A673 (cell line): ENCODE results near the gene CTNNA3. TPM values are rescaled to one million over a fixed set of nuclear protein-coding genes. Genes with fewer than 3 reads are reported as not detected.

Experiments
- Bru-seq: library from RNA; stranded (reverse); fragments of 400-500 nt; gene quantifications from one replicate; lab custom pipeline; 2021; lab: Mats Ljungman, UMichigan
- BruChase-seq, 2 experiments: library from RNA; stranded (reverse); fragments of 400-500 nt; gene quantifications; one replicate each; lab custom pipeline; 2021; lab: Mats Ljungman, UMichigan
- BruUV-seq: library from RNA; stranded (reverse); fragments of 400-500 nt; replicated peaks from 2 replicates; lab custom pipeline; 2021; lab: Mats Ljungman, UMichigan
- CTCF ChIA-PET: fragments of 300-600 bp; sonication (Branson Sonifier 250); formaldehyde crosslinking; loops from one replicate; lab custom pipeline; 2022; ENCODE audit warnings: antibody characterized with exemption; lab: Charles Lee
- POLR2A ChIA-PET: fragments of 300-600 bp; sonication (Branson Sonifier 250); formaldehyde crosslinking; loops from one replicate; lab custom pipeline; 2022; ENCODE audit warnings: antibody characterized with exemption; ENCODE audit not compliant: low non-redundant PET; lab: Charles Lee
- DNase-seq: peaks from one replicate; pipeline ENCODE4 v3.0.0-alpha.2; 2015; ENCODE audit warnings: low spot score
- H3K27ac ChIP-seq: fragments of 200-600 bp; sonication (generic); 2 replicates; pipeline ENCODE4 v1.5.1; 2016; ENCODE audit warnings: mixed run types, low read depth, mild to moderate bottlenecking, mixed read lengths, antibody characterized with exemption, low read length; ENCODE audit not compliant: poor library complexity, severe bottlenecking
- H3K27me3 ChIP-seq: fragments of 200-600 bp; sonication (generic); replicated peaks from 2 replicates; pipeline ENCODE4 v1.6.1; 2017; ENCODE audit warnings: mixed run types, low read depth, mild to moderate bottlenecking, mixed read lengths, antibody characterized with exemption, low read length; ENCODE audit not compliant: insufficient read depth, poor library complexity
- H3K36me3 ChIP-seq: fragments of 200-600 bp; sonication (generic); 2 replicates; pipeline ENCODE4 v1.6.1; 2016; ENCODE audit warnings: mixed run types, mild to moderate bottlenecking, mixed read lengths, antibody characterized with exemption, low read length; ENCODE audit not compliant: insufficient read depth, poor library complexity, severe bottlenecking
- H3K4me1 ChIP-seq: fragments of 200-600 bp; sonication (generic); 2 replicates; pipeline ENCODE4 v1.6.1; 2017; ENCODE audit warnings: mixed run types, mild to moderate bottlenecking, mixed read lengths, antibody characterized with exemption, low read length; ENCODE audit not compliant: insufficient read depth, poor library complexity, severe bottlenecking
- H3K4me3 ChIP-seq: fragments of 200-600 bp; sonication (generic); 2 replicates; pipeline ENCODE4 v1.5.1; 2016; ENCODE audit warnings: low read depth, mixed run types, mild to moderate bottlenecking, mixed read lengths, low read length; ENCODE audit not compliant: poor library complexity, severe bottlenecking
- H3K9me3 ChIP-seq: fragments of 200-600 bp; sonication (generic); 2 replicates; pipeline ENCODE4 v1.6.1; 2016; ENCODE audit warnings: mixed run types, low read depth, mild to moderate bottlenecking, mixed read lengths, antibody characterized with exemption, low read length; ENCODE audit not compliant: poor library complexity, severe bottlenecking
- EZH2 ChIP-seq: fragments of 200-600 bp; sonication (generic); IDR thresholded peaks from 2 replicates; pipeline ENCODE4 v1.6.1; 2017; ENCODE audit warnings: borderline replicate concordance, low read depth, mild to moderate bottlenecking, mixed read lengths, antibody characterized with exemption, low read length; ENCODE audit not compliant: poor library complexity, severe bottlenecking
- intact Hi-C: fragments of 100-400 bp; cut with micrococcal nuclease; formaldehyde crosslinking; loops from one replicate; pipeline ENCODE4 v1.10.0; 2022; ENCODE audit not compliant: unreplicated experiment
- long read RNA-seq: library from polyadenylated mRNA; stranded (forward); transcript quantifications from one replicate; pipeline ENCODE4 v2.0.0, GENCODE V29; 2022
- total RNA-seq: library from RNA; stranded (reverse); gene quantifications from 2 replicates; pipeline ENCODE4 v1.2.3, GENCODE V29; 2021
- TF ChIP-seq, protein P1 (sequence below): fragments of 300-800, 200-600 bp; sonication (generic); conservative IDR thresholded peaks from 2 replicates; pipeline ENCODE4 v1.5.1; 2017; ENCODE audit warnings: low read depth, mild to moderate bottlenecking, antibody characterized with exemption, low read length, moderate library complexity, mixed read lengths

CTNNA3 gene
- total RNA-seq (not detected in 2 replicates), Bru-seq, nascent RNA (percentile 5 among the genes with signal in this experiment), BruChase-seq, experiment 1, labeled RNA remaining after a 2-hour chase (percentile 7 among the genes with signal in this experiment), BruChase-seq, experiment 2, labeled RNA remaining after a 6-hour chase (percentile 8 among the genes with signal in this experiment)
- long read RNA-seq, result 0 reads

DNA sequence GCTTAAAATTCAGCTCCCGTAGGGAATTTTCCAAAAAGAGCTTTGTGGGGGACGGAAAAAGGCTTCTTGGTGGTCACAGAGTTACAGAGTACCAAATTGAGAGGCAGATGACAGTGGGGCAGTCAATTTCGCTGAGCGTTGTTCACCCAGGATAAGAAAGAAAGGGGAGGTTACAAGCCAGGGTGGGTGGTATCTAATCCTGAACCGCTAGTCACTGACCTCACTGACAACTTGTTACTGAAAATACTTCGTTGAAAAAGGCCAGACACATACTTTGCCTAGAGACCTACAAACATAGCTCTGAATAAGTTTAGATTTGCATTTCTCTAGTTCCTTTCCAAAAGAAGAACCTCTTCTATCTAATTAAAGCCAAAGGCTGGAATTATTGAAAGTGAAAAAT lies at the start of gene CTNNA3:
Gene CTNNA3, minus strand, starts transcription at position 167 of the 400 bp plus-strand sequence.
- no TSS peak for BruUV-seq
- POLR2A ChIA-PET, result no interaction called here
- Histone ChIP-seq H3K27me3 (peaks cover 15% of the 10 kb centered on the region), H3K4me3 (no peak within 1 kb of the TSS), H3K9me3 (no peaks in the 10 kb centered on the region), H3K27ac (no peak within 1 kb of the TSS), H3K36me3 (no peaks in the 10 kb centered on the region), H3K4me1 (peaks cover 3% of the 10 kb centered on the region)
- intact Hi-C loops, result no loop called here
- CTCF ChIA-PET, result interaction anchor here (3.1 kb wide), 1 partner anchor 83 kb away, joined by 29 read pairs; no protein-coding TSS in a partner anchor
- DNase-seq, result no peak
- TF ChIP-seq EZH2, result no peak
- TF ChIP-seq, protein P1, sequence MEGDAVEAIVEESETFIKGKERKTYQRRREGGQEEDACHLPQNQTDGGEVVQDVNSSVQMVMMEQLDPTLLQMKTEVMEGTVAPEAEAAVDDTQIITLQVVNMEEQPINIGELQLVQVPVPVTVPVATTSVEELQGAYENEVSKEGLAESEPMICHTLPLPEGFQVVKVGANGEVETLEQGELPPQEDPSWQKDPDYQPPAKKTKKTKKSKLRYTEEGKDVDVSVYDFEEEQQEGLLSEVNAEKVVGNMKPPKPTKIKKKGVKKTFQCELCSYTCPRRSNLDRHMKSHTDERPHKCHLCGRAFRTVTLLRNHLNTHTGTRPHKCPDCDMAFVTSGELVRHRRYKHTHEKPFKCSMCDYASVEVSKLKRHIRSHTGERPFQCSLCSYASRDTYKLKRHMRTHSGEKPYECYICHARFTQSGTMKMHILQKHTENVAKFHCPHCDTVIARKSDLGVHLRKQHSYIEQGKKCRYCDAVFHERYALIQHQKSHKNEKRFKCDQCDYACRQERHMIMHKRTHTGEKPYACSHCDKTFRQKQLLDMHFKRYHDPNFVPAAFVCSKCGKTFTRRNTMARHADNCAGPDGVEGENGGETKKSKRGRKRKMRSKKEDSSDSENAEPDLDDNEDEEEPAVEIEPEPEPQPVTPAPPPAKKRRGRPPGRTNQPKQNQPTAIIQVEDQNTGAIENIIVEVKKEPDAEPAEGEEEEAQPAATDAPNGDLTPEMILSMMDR, result no peak

DNA sequence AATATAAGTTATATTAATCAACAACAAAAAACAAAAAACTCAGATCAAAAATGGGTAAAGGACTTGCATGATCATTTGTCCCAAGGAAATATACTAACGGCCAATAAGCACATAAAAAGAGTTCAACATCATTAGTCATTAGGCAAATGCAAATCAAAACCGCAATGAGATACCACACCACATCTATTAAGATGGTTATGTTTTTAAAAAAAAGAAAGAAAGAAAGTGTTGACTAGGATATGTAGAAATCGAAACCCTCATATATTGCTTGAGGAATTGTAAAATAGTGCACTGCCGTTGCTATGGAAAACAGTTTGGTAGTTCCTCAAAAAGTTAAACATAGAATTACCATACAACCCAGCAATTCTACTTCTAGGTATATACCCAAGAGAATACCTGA lies 39.4 kb upstream of the CTNNA3 start:
- no peaks in the 10 kb centered on the region for H3K9me3 ChIP-seq
- no peak for DNase-seq
- no peak overlapping the region for H3K27ac ChIP-seq
- no peaks in the 10 kb centered on the region for H3K4me1 ChIP-seq
- intact Hi-C loops, result no loop called here
- ChIA-PET POLR2A (no interaction called here), CTCF (no interaction called here)
- BruUV-seq, result no TSS peak
- no peak overlapping the region for H3K4me3 ChIP-seq
- H3K27me3 ChIP-seq, result peaks cover 27% of the 10 kb centered on the region
- TF ChIP-seq, protein P1, result no peak
- H3K36me3 ChIP-seq, result no peaks in the 10 kb centered on the region

DNA sequence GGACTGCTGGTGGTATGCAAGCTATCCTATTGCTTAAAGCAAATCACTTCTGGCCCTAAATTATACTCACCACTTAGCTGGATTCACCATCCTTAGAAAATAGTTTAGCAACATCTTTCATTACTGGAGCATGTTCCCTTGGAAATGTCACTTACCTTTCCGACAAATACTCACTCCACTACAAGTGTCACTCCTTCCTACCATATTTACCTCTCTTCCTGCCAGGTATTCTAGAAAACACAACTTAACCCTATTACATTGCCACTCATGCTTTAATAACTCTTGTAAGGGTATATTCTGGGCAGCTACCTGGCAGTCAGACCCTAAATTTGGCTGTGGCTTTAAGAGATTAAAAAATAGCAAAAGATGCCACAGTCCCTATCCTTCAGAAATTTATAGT lies 37.5 kb upstream of the CTNNA3 start:
- Histone ChIP-seq H3K27ac (no peak overlapping the region), H3K36me3 (no peaks in the 10 kb centered on the region), H3K9me3 (no peaks in the 10 kb centered on the region), H3K4me1 (no peaks in the 10 kb centered on the region), H3K27me3 (peaks cover 42% of the 10 kb centered on the region), H3K4me3 (no peak overlapping the region)
- POLR2A ChIA-PET, result no interaction called here
- CTCF ChIA-PET, result no interaction called here
- BruUV-seq, result no TSS peak
- intact Hi-C loops, result no loop called here
- TF ChIP-seq, protein P1, result no peak
- TF ChIP-seq EZH2, result no peak
- DNase-seq, result no peak
